Dedifferentiated amniotic fluid mesenchymal stem cell (primary cell): ENCODE data around the gene WDR33.
A peak's percentile ranks its signal among the peaks of the same experiment; 100 is the strongest.

ENCODE experiments used
- DNase-seq: peaks from one replicate; pipeline ENCODE4 v3.0.0-alpha.2; 2016; ENCODE audit errors: extremely low spot score

Gene WDR33

DNA sequence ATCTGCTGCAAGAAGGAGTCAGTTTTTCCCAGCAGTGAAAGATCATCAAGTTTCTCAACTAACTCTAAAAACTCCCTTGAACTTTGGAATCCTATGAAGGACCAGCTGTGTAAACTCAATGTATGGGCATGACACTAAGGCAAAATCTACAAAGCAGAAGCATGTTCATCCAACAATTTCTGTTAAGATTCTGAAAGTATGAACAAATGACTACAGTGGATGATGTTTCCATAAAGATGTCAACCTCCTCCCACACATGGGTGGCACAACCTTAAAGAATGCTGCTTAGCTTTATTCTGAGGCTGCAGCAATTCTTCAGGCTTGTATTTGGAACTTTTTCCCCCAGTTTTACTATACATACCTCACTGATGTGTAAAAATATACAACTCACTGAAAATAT, 47.2 kb downstream of the WDR33 start:
- DNase-seq, result peak; percentile 50

DNA sequence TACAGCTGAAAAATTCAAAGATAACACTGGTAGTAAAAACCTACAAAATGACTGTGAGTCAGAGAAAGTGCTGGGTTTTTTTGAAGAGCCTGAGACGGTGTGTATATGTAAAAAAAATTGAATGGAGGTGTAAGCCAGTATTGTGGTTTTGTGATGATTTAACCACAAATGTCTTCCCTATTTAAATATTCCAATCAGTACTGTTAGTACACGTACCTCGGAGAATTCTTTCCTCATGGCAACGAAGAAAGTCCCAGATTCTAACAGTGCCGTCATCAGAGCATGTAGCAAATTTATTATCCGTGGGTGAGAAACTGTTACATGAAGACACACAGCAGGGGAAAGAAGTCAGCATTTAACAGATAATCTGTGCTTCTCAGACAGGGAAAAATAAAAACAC, 48.1 kb downstream of the WDR33 start:
- DNase-seq, result no peak

DNA sequence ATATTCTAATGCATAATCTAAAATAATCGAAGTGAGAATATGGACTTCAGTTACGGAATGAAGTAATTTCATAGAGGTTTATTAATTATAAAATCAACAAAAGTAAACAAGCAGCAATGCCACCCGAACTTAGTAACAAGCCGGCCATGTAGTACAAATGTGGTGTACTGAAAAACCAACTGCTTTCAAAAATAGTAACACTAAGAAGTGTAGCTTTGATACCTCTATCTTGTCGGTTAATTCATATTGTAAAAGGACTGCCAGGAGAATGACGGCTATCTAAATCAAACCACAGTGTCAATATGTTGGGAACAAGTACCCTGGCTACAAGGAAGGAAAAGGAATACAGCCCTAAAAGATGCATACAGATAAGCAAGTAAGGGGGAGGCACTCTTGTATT, 48.5 kb downstream of the WDR33 start:
- no peak for DNase-seq

DNA sequence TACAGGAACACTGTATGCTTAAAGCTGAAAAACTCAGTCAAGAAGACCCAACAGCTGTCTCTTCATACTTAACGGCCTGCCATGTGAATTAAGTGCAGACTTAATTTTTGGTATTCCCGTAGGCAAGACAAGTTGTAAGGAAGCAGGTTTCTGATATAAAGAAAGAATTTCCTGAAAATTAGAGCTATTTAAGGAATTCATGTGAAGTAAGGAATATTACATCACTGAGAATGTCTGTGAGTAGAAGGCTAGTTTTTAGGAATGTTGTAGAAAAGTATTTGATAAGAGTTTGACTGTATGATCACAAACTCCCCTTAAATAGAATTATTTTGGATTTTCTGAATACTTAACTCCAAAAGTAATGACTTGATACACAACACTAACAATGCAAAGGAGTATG, 51.0 kb downstream of the WDR33 start:
- no peak for DNase-seq

DNA sequence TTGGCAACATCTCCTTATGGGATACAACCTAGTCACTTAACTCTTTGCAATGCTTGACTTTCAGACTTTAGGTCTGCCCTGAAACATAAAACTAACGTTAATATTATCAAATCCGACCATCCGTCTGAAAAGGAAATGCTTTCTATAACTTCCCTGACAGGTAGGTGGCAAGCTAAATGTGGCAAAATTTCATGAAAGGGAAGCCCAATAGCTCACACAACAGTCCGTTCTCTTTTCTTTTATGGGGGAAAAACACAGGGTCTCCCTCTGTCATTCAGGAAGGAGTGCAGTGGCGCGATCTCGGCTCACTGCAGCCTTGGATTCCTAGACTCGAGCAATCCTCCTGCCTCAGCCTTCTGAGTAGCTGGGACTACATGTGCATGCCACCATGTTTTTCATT, 56.8 kb downstream of the WDR33 start:
- DNase-seq, result no peak

DNA sequence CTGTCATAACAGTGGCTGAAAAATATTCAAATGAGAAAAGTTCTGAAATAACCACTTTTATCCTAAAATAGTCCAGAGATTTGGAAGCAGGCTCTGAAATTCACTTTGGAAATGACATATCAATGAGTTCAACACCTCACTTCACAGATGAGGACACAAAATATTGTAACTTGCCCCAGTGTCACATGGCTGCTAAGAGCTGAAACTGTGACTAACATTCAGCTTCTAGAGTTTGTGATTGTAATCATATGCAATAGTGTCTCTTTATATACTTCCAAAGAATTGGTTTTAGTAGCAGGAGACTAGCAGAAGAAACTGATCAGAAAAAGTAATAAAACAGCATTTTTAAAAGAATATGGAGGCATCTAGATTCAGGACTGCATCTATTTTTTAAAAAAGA, 57.6 kb downstream of the WDR33 start:
- DNase-seq, result no peak

DNA sequence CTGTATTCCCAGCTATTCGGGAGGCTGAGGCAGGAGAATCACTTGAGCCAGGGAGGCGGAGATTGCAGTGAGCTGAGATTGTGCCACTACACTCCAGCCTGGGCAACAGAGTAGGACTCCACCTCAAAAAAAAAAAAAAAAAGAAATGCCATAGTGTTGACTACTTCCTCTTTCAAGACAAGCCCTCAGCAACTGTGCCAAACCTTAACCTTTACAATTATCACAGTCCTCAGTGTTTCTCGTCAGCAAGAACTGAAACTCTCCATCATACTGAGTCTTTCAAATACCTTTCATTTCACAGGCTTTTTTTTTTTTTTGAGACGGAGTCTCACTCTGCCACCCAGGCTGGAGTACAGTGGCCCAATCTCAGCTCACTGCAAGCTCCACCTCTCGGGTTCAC, 61.4 kb downstream of the WDR33 start:
- DNase-seq, result peak; percentile 18

DNA sequence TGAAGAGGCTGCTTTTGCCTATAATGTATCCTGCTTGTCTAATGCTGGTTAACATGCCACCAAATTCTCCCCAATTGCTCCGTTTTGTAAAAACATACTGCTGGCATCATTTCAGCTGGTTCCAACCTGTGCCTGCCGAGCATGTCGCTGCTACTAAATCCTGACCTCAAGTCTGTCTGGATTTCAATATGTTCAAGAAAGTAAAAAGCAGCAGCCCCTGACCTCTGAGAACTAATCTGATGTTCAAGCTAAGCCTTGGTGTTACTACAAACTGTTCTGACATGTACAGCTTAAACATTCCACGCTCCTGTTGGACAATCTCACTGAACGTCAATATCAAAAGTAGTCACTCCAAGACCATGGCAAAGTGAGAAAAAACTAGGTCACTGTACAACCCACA, 63.4 kb downstream of the WDR33 start:
- DNase-seq, result no peak

DNA sequence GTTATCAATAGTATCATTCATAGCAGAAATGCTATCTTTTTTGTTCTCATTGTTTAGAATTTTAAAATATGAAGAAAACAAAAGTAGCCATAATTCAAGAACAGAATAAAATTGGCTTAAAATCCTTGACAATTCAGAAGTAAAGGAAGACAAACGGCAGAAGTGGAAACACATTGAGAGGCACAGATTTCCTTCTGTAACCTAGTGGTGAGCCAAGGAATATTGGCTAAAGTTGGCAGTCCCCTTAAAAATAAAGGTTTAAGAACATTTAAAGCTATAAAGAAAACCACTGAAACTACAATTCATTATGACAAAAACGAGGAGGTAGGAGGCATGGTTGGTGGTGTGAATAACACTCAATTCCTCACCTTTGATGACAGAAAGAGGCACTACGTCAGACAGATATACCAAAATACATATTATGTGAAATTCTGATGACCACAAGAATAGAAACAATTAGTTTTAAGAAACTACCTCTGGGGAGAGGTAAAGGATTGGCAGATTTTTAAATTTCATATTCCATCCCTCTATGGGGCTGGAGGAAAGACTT, 67.4 kb downstream of the WDR33 start:
- DNase-seq, result no peak

DNA sequence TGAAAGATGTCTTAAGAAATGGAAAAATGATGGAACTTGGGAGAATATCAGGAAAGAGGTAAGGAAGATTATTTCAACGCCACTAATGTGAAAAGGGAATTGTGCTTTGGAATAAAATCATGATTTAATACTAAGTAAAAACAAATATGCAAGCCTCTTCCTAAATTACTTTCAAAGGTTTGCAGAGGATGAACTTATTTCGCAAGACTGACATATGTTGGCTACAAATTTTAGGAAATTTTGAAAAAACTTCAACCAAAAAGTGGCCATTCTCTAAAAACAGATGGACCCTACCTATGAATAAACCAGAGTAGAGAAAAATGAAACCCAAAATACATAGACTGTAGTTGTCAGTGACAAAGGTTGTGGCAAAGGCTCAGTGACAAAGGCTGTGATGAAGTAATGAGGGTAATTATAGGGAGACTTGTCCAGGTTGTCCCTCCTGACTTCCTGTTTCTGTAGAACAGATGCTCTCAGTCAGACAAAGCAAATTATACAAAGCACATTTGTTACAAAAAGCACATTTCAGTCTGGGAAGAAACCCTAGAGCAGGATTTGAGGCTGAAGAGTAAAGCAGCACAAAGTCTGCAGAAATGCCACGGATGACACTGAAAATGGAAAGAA, 70.2 kb downstream of the WDR33 start:
- no peak for DNase-seq

DNA sequence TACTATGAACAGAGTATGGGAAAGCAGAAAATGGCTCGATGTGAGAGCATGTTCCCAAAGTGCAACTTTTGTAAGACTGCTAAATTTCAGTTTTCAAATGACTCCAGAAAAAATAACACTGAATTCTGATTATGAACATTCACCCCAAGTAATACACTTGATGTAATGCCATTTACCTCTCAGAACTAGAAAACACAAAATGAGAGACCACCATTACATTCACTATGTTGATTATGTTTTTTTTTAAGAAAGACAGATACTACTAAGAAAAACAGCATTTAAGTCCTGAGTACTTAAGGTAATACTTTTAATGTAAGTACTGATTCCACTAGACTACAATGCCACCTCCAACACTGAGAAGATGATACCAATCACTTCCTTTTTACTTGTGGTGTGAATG, 71.2 kb downstream of the WDR33 start:
- no peak for DNase-seq

DNA sequence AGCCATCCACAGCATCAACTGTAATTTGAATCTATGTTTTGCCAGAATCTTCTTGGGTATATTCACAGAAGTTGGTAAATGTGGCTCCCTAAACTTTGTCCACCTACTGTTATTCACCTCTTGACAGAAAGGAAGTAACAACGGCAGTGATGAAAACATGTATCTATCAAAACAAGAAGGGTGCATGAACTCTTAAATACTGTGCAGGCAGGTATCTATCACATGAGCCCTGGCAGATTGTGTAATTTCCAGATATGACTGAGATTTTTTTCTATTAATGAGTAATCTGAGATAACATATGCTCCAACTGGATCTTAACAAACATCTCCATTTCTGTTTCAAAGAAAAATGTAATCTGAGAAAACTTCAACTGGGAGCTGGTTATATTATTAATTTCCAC, 73.1 kb downstream of the WDR33 start:
- DNase-seq, result no peak

DNA sequence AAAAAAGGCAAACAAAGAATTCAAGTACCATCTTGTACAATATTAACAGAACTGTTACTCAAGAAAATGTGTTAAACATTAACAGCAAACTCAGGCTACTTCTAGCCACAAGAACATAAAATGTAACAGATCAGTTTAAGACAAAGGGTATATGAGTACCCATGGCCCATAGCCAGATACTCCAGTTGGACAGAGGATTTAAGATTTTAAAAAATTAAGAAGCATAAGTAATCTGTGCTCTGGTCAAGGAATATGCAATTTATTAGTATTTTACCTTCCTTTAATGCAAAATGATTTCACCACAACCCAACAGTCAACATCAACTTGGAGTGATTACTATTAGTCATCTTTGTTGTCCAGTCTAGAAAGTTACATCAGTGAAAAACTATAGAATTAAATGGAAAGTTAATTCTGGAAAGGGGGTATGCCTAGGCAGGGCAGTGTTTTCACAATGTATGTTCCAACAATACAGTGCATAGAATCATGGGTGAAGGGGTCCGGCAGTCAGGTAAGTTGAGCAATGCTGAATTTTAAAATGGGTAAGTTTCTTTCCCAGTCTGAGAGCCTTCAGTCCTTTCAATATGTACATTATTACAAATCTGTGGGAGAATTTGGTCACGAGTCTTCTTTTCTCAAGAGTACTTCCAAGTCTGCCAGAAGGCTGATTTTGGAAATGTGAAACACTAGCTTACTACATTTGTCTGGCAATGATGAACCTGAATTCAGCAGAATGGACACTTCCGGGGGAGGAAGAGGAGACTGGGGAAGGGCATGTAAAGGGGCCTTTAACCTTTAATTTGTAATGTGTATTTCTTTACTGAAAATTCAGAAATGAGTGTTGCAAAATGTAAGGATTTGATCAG, 75.2 kb downstream of the WDR33 start:
- DNase-seq, result no peak

DNA sequence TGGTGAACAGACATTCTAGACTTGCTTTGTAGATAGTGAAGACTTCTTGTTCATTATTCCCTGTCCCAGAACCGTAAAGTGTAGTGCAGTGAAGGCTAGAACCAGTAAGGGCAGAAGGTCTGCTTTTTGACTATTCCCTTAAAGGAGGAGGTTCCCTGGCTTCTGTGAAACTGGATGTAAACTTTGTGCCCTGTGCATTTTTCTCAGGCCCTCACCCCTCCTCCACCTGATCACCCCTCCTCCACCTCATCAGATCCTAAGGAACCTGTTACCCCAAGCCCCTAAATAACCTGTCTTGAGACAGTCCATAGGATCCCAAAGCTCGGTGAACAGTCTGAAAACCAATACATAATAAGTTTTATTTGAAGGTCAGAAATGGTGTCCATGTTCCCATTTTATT, 75.9 kb downstream of the WDR33 start:
- DNase-seq, result no peak

DNA sequence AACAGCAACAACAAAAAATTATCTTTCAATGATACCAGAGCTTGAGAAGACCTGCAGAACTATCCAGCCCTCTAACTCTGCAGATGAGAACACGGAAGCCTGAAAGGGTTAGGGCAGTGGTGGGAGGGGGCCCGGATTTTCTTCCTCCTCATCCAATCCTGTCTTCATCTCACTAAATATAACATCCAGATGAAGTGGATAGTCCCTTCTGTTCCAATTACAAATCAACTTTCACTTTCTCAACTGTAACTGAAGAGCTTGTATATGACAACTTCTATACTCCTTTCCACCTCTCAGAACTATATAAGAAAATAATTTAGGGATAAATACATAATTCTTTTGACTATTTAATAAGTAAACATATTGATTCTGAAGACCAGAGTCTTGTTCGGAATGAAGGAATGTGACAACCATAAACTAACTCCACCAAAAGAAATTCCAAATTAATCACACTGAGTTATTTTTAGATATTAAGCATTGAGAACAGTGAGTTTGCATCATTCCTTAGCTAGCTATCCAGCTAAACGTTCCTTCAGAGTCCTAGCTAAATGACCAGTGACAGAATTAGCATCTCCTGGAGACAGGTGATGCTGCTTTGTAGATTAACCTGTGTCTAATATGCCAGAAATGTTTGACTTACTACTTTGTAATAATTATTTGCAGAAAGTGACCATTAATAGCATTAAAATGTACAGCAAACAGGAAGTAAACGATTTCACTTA, 77.0 kb downstream of the WDR33 start:
- DNase-seq, result peak; percentile 52

DNA sequence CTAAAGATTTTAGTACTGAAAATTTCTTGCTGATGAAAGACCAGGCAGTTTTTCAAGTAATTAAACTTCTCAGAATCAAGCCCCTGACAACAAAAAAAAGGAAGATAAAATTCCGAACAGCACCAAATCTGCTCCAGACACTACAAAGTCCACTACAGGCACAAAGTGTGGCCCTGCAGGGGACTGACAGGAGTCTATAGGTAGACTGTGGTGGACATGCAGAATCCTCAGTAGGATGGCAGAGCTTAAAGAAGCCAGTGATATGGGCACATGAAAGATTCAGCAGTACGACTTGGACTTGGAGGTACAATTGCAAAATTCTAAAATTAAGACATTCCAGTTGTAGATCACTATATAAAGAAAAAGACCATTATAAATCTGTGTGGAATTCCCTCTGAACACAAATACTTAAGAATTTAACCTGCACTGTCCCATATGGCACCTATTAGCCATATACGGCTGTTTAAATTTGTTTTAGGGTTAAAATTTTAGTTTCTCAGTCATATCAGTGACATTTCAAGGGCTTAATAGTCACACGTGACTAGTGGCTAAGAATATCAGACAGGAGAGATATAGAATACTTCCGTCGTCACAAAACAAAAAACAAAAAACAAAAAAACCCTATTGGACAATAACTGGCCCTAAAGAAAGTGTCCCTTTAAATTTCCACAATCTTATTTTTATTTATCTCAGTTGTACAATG, 77.7 kb downstream of the WDR33 start:
- no peak for DNase-seq

DNA sequence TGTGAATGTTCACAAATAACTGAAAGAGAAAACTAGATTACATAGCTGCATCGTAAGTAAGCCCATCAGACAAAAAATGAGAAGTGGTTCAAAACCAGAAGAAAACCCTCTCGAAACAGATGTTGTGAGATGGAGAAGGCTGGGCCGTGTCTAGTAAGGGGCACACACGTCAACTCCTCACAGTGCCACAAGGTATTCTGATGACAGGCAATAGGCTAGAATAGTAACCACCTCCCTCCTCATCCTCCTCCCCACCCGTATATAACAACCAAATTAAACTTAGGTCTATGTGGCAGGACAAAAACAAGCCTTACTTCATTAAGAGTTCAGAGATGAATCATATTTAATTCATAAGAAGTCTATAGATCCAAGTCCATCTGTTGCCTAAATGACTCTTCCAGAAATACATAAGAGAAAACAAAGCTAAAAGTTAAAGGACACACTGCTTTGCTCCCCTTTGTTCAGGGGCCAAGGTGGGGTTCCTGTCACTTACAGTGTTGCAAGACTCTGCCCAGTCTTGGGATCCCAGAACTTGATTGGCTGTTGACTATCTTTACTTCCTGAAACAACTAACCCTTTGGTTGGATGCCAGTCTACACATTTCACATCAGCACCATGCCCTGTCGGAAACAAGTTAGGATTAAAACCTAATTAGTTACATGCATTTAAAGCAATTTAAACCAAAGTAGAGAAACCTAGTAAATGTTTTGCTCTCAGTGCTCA, 84.7 kb downstream of the WDR33 start:
- DNase-seq, result no peak

DNA sequence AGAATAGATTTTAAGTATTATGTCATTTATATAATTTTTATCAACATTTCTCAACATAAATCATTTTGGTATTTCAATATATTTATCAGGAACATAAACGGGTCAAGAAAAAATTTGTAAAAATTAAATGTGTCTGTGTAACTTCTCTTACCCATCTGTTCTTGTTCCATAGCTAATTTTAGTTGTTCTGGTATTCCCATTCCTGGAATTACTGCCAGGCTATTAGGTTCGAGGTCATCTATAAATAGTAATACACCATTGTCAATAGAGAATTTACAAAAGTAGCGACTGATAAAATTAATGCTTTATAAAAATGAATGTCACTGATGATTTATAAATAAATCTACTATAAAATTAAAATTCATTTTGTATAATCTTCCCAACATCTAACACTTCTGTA, 88.2 kb downstream of the WDR33 start:
- DNase-seq, result no peak

DNA sequence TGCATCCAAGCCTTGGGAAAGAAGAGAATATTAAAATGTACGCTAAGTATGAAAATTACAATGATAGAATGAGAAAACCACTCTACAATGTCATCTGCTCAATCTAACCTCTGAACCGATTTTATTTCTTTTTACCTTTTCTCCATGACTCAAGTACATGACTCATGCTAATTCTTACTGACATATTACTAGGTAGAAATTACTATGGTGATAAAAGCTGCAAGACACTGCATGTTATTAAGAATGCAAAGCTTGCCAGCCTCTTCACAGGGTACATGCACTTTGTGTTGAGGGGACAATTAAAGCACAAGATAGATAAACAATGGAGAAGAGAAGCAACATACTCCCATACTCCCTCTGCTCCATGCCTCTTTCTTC, 89.0 kb downstream of the WDR33 start:
- DNase-seq, result no peak

DNA sequence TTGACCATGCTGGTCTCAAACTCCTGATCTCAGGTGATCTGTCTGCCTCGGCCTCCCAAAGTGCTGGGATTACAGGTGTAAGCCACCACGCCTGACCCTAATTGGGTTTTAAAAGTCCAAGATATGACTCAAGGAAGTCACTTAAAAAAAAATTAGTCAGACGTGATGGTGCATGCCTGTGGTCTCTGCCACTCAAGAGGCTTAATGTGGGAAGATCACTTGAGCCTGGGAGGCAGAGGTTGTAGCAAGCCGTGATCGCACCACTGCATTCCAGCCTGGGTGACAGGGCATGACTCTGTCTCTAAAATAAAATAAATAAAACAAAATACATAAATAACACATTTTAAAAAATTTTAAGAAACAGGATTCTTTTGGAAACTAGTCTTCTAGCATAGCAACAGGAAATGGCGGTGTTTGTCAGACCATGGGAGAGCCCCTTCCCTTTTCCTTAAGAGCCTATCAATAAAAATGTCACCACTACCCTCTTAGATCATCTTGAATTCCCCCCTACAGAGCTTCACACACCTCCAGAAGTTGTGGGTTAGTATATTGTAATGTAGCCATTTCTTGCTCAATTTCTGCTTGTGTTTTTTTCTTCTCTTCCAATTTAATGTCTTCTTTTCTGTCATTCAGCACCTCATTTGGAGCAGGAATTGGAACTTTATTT, 89.5 kb downstream of the WDR33 start:
- no peak for DNase-seq
